ENCODE measurements around the gene PIGU.

PIGU gene

GRCh38 chr20:34626992-34627391 lies 49.9 kb downstream of the PIGU start:
- H3K4me3 ChIP-seq (ENCODE audit: low read depth, low read length): no peak overlapping the region
- TF ChIP-seq CTCF (IDR thresholded peaks at IDR 0.05; ENCODE audit: low read depth, low read length): no peak
- H3K27me3 ChIP-seq (ENCODE audit: insufficient read depth, low read depth, severe bottlenecking): no peaks in the 10 kb centered on the region
- H3K36me3 ChIP-seq: peaks cover 10% of the 10 kb centered on the region
- no peaks in the 10 kb centered on the region for H3K9me3 ChIP-seq (ENCODE audit: severe bottlenecking)
- no peak for DNase-seq
- no peak overlapping the region; the same call in 1 of the 2 replicates for H3K27ac ChIP-seq

- TF ChIP-seq CTCF (IDR thresholded peaks at IDR 0.05; ENCODE audit: low read depth, low read length): no peak
- Histone ChIP-seq H3K36me3 (peaks cover 8% of the 10 kb centered on the region; the same call in 1 of the 2 replicates), H3K4me3 (ENCODE audit: low read depth, low read length) (no peak overlapping the region), H3K27ac (no peak overlapping the region), H3K27me3 (ENCODE audit: insufficient read depth, low read depth, severe bottlenecking) (no peaks in the 10 kb centered on the region), H3K9me3 (ENCODE audit: severe bottlenecking) (no peaks in the 10 kb centered on the region)
- no peak for DNase-seq
Measured at GRCh38 chr20:34624629-34625028, 52.3 kb downstream of the PIGU start.

GRCh38 chr20:34622821-34623451 lies 54.0 kb downstream of the PIGU start:
- H3K27ac ChIP-seq: no peak overlapping the region
- H3K36me3 ChIP-seq: peaks cover 8% of the 10 kb centered on the region; the same call in 1 of the 2 replicates
- no peak overlapping the region for H3K4me3 ChIP-seq (ENCODE audit: low read depth, low read length)
- no peaks in the 10 kb centered on the region for H3K27me3 ChIP-seq (ENCODE audit: insufficient read depth, low read depth, severe bottlenecking)
- DNase-seq: no peak
- TF ChIP-seq CTCF (IDR thresholded peaks at IDR 0.05; ENCODE audit: low read depth, low read length): no peak
- no peaks in the 10 kb centered on the region for H3K9me3 ChIP-seq (ENCODE audit: severe bottlenecking)

- no peak for DNase-seq
- no peak for TF ChIP-seq CTCF (IDR thresholded peaks at IDR 0.05; ENCODE audit: low read depth, low read length)
- Histone ChIP-seq H3K9me3 (ENCODE audit: severe bottlenecking) (no peaks in the 10 kb centered on the region), H3K27me3 (ENCODE audit: insufficient read depth, low read depth, severe bottlenecking) (no peaks in the 10 kb centered on the region), H3K27ac (no peak overlapping the region), H3K36me3 (peaks cover 8% of the 10 kb centered on the region; the same call in 1 of the 2 replicates), H3K4me3 (ENCODE audit: low read depth, low read length) (no peak overlapping the region)
Measured at GRCh38 chr20:34621383-34622367, 55.2 kb downstream of the PIGU start.

GRCh38 chr20:34621036-34621343 lies 55.9 kb downstream of the PIGU start:
- Histone ChIP-seq H3K27me3 (ENCODE audit: insufficient read depth, low read depth, severe bottlenecking) (no peaks in the 10 kb centered on the region), H3K27ac (no peak overlapping the region), H3K4me3 (ENCODE audit: low read depth, low read length) (no peak overlapping the region), H3K36me3 (peaks cover 8% of the 10 kb centered on the region; the same call in 1 of the 2 replicates), H3K9me3 (ENCODE audit: severe bottlenecking) (no peaks in the 10 kb centered on the region)
- DNase-seq: no peak
- no peak for TF ChIP-seq CTCF (IDR thresholded peaks at IDR 0.05; ENCODE audit: low read depth, low read length)
